IMR-90 (cell line): Measurements from ENCODE around the gene EDNRB.

Experiments used
- CEBPB ChIP-seq: IDR thresholded peaks from 2 replicates; pipeline ENCODE4 v1.6.1; 2012; ENCODE audit warnings: low read depth, low read length, improper control_type of control experiment
- MAFK ChIP-seq: IDR thresholded peaks from 2 replicates; pipeline ENCODE4 v1.6.1; 2012; ENCODE audit warnings: low read depth, low read length, improper control_type of control experiment
- MAZ ChIP-seq: IDR thresholded peaks from 2 replicates; pipeline ENCODE4 v1.6.1; 2012; ENCODE audit warnings: low read depth, mild to moderate bottlenecking, low read length, improper control_type of control experiment, moderate library complexity, borderline replicate concordance
- POLR2A ChIP-seq: IDR thresholded peaks from 2 replicates; pipeline ENCODE4 v1.6.1; 2012; ENCODE audit warnings: mild to moderate bottlenecking, low read depth, low read length
- RAD21 ChIP-seq: IDR thresholded peaks from 2 replicates; pipeline ENCODE4 v1.6.1; 2012; ENCODE audit warnings: low read length, improper control_type of control experiment
- SMC3 ChIP-seq: fragments of 150-350 bp; IDR thresholded peaks from 2 replicates; pipeline ENCODE4 v1.6.1; 2016; ENCODE audit warnings: low read depth, mild to moderate bottlenecking, antibody characterized with exemption, low read length, moderate library complexity
- TF ChIP-seq, protein P1 (sequence below): conservative IDR thresholded peaks from 2 replicates; pipeline ENCODE4 v1.5.1; 2012; ENCODE audit warnings: mild to moderate bottlenecking, low read depth, low read length, improper control_type of control experiment
- TF ChIP-seq, protein P2 (sequence below): fragments of 150-350 bp; IDR thresholded peaks from 2 replicates; pipeline ENCODE4 v1.6.1; 2017; ENCODE audit warnings: mild to moderate bottlenecking, antibody characterized with exemption, low read length, low read depth

DNA sequence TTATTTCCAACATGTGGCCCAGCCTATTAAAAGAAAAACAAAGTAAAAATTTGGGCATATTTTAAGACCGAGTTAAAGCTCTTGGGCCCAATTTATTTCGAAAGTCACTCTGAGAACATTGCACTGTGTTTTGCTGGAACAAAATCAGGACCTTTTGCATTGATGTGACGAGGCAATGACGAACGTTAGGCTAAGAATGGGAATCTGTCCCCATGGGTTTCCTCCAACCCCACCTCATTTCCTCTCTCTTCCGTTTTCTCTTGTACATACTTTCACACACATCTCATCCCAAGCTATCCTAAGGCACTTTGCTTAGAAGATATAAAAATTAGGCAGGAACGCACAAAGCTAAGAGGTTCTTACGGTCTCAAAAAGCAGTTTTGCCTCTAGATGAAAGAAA lies 22.1 kb downstream of the EDNRB start:
- TF ChIP-seq, protein P1, sequence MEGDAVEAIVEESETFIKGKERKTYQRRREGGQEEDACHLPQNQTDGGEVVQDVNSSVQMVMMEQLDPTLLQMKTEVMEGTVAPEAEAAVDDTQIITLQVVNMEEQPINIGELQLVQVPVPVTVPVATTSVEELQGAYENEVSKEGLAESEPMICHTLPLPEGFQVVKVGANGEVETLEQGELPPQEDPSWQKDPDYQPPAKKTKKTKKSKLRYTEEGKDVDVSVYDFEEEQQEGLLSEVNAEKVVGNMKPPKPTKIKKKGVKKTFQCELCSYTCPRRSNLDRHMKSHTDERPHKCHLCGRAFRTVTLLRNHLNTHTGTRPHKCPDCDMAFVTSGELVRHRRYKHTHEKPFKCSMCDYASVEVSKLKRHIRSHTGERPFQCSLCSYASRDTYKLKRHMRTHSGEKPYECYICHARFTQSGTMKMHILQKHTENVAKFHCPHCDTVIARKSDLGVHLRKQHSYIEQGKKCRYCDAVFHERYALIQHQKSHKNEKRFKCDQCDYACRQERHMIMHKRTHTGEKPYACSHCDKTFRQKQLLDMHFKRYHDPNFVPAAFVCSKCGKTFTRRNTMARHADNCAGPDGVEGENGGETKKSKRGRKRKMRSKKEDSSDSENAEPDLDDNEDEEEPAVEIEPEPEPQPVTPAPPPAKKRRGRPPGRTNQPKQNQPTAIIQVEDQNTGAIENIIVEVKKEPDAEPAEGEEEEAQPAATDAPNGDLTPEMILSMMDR: no peak
- TF ChIP-seq RAD21: no peak
- no peak for TF ChIP-seq POLR2A
- TF ChIP-seq SMC3: no peak
- TF ChIP-seq CEBPB: no peak
- TF ChIP-seq, protein P2, sequence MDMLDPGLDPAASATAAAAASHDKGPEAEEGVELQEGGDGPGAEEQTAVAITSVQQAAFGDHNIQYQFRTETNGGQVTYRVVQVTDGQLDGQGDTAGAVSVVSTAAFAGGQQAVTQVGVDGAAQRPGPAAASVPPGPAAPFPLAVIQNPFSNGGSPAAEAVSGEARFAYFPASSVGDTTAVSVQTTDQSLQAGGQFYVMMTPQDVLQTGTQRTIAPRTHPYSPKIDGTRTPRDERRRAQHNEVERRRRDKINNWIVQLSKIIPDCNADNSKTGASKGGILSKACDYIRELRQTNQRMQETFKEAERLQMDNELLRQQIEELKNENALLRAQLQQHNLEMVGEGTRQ: no peak
- no peak for TF ChIP-seq MAZ
- no peak for TF ChIP-seq MAFK
